ACC112 (cell line): ENCODE measurements around the gene TRAPPC11.

Experiments used
- H2AFZ ChIP-seq: fragments of 200-600 bp; sonication (generic); one replicate; pipeline ENCODE4 v1.6.0; 2017; ENCODE audit warnings: antibody characterized with exemption, low read length; ENCODE audit not compliant: unreplicated experiment
- H3K27ac ChIP-seq: fragments of 200-600 bp; sonication (generic); 2 replicates; pipeline ENCODE4 v1.5.1; 2014; ENCODE audit warnings: low read depth, mild to moderate bottlenecking, antibody characterized with exemption, low read length, moderate library complexity
- H3K27me3 ChIP-seq: fragments of 200-600 bp; sonication (generic); 2 replicates; pipeline ENCODE4 v1.6.1; 2014; ENCODE audit warnings: mild to moderate bottlenecking, antibody characterized with exemption, low read length, moderate library complexity, mixed read lengths; ENCODE audit not compliant: insufficient read depth
- H3K36me3 ChIP-seq: fragments of 200-600 bp; sonication (generic); 2 replicates; pipeline ENCODE4 v1.6.1; 2016; ENCODE audit warnings: mild to moderate bottlenecking, antibody characterized with exemption, low read length, moderate library complexity, mixed read lengths; ENCODE audit not compliant: insufficient read depth
- H3K4me1 ChIP-seq: fragments of 200-600 bp; sonication (generic); one replicate; pipeline ENCODE4 v1.6.1; 2016; ENCODE audit warnings: low read length, mixed read lengths; ENCODE audit not compliant: insufficient read depth, unreplicated experiment, control insufficient read depth
- H3K4me3 ChIP-seq: fragments of 200-600 bp; sonication (generic); 2 replicates; pipeline ENCODE4 v1.5.1; 2014; ENCODE audit warnings: mild to moderate bottlenecking, low read depth, low read length
- H3K79me2 ChIP-seq: fragments of 200-600 bp; sonication (generic); one replicate; pipeline ENCODE4 v1.6.0; 2016; ENCODE audit warnings: low read length; ENCODE audit not compliant: control insufficient read depth, unreplicated experiment, insufficient read depth

TRAPPC11 gene

DNA sequence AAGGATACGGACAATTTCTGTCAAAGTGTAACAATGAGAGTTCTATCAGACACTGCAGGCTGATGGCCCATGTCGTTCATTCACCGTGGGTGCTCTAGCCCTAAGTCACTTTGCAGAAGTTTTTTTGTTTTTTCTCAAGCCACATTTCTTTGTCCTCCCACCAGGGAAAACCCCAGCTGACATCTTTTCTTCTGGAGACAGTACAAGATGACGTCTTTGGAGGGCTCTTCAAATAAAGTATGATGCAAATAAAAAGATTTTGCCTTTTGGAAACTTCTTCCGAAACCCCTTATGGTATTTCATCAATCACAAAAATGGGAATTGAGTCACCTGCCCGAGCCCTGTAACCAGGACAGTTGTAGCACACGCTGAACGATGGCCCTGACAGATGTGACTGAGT, 73.2 kb downstream of the TRAPPC11 start:
- H3K4me1 ChIP-seq = no peaks in the 10 kb centered on the region
- H3K36me3 ChIP-seq = no peaks in the 10 kb centered on the region
- H3K79me2 ChIP-seq = no peaks in the 10 kb centered on the region
- H3K4me3 ChIP-seq = no peak overlapping the region
- H3K27ac ChIP-seq = no peak overlapping the region
- H2AFZ ChIP-seq = no peak overlapping the region
- peaks cover 6% of the 10 kb centered on the region for H3K27me3 ChIP-seq

DNA sequence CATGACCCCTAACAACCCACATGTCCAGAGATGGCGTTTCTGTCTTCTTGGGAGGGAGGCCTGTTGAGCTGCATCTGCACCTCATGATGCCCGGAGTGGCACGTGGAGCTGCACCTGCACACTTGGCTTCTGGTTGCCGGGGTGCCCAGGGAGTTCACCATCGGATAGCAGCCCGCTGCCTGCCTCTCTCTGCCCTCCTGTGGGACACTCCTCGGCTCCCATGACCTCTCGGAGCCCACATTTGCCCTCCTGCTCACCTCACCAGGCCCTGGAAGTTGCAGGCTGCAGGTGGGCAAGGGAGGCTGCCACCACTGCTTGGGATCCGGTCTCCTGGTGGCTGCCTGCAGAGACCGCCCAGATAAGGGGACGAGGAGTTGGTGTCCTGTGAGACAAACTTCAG, 74.1 kb downstream of the TRAPPC11 start:
- no peak overlapping the region for H3K27ac ChIP-seq
- no peak overlapping the region for H3K4me3 ChIP-seq
- H3K27me3 ChIP-seq = peaks cover 6% of the 10 kb centered on the region
- H3K79me2 ChIP-seq = no peaks in the 10 kb centered on the region
- no peaks in the 10 kb centered on the region for H3K36me3 ChIP-seq
- no peak overlapping the region for H2AFZ ChIP-seq
- H3K4me1 ChIP-seq = no peaks in the 10 kb centered on the region

DNA sequence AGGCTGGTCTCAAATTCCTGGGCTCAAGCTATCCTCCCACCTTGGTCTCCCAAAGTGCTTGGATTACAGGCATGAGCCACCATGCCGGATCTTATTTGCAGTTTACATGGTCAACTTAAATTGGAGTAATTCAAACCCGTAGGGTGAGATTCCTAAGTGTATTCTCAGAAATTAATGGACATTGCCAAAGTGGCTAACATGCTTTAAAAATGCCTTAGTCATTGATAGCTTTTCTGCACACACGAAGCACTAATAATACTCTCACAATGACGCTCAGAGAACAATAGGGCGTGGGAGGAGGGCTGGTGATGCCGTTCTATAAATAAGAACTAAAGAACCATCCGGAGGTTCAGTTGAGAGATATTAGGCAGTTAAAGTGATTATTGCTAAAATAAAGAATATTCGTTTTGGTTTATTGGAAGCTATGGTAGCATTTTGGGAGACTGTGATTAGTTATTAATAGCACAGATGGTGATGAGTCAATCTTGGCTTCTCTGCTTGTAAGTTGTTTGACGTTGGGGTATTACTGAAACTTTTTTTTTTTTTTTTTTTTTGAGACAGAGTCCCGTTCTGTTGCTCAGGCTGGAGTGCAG, 79.1 kb downstream of the TRAPPC11 start:
- peaks cover 3% of the 10 kb centered on the region; the same call in 1 of the 2 replicates for H3K27me3 ChIP-seq
- no peak overlapping the region for H2AFZ ChIP-seq
- no peak overlapping the region for H3K27ac ChIP-seq
- H3K36me3 ChIP-seq = no peaks in the 10 kb centered on the region
- H3K4me3 ChIP-seq = no peak overlapping the region
- no peaks in the 10 kb centered on the region for H3K79me2 ChIP-seq
- no peaks in the 10 kb centered on the region for H3K4me1 ChIP-seq

DNA sequence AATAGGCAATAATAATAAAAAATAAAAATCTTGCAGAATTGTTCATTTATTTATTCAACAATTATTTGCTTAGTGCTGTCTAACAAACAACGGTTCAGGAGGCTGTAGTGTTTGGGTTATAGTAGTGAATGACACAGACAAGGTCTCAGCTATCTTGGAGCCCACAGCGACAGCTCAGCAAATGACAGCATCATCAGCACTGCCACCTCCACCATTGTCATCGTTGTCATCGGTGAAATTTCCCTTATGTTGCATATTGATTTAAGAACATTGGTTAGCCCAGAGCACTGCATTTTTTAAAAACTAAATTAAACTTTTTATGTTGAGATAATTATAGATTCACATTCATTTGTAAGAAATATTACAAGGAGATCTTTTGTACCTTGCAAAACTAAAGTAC, 79.9 kb downstream of the TRAPPC11 start:
- Histone ChIP-seq H3K4me3 (no peak overlapping the region), H2AFZ (no peak overlapping the region), H3K36me3 (no peaks in the 10 kb centered on the region), H3K79me2 (no peaks in the 10 kb centered on the region), H3K27me3 (peaks cover 3% of the 10 kb centered on the region; the same call in 1 of the 2 replicates), H3K27ac (no peak overlapping the region), H3K4me1 (no peaks in the 10 kb centered on the region)

DNA sequence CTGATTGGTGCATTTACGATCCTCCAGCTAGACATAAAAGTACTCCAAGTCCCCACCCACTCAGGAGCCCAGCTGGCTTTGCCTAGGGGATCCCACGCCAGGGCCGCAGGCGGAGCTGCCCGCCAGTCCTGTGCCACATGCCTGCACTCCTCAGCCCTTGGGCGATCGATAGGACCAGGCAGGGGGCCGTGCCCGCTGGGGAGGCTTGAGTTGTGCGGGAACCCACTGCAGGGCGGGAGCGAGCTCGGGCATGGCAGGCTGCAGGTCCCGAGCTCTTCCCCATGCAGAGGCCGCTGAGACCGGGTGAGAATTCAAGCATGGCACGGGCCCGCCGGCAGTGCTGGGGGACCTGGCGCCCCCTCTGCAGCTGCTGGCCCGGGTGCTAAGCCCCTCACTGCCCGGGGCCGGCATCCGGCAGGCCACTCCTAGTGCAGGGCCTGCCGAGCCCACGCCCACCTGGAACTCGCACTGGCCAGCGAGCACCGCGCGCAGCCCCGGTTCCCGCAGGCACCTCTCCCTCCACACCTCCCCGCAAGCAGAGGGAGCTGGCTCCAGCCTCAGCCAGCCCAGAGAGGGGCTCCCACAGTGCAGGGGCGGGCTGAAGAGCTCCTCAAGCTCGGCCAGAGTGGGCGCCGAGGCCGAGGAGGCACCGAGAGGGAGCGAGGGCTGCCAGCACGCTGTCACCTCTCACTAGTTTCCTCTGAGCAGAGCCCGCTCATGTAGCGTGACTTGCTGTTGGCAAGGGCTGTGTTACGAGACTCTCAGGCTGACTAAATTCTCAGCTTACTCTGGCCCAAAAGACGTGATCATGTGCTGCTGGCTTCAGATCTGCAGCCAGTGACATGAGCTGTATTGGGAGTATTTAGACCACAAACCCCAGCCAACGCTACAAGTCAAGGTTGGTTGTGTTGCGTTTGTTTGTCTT, 87.5 kb downstream of the TRAPPC11 start:
- Histone ChIP-seq H3K27me3 (peaks cover 6% of the 10 kb centered on the region; the same call in 1 of the 2 replicates), H3K4me1 (no peaks in the 10 kb centered on the region), H3K4me3 (no peak overlapping the region), H3K36me3 (no peaks in the 10 kb centered on the region), H2AFZ (no peak overlapping the region), H3K79me2 (no peaks in the 10 kb centered on the region), H3K27ac (no peak overlapping the region)

DNA sequence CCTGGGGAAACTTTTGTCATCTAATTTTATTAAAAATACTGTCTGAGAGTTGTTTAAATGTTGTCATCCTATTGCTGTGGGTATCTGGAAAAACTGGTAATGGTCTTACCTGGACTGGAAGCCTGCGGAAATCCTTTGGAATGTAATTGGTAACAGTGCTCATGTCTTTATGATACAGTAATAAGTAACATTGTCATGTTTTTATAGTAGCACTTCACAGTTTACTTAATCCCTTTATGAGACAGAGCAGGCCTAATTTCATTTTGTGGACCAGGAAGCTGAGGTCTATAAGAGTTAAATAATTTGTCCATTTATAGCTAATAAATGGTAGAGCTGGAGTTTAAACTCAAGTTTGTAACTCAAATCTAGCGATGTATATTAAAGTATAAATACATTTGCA, 88.3 kb downstream of the TRAPPC11 start:
- no peaks in the 10 kb centered on the region for H3K36me3 ChIP-seq
- no peaks in the 10 kb centered on the region for H3K4me1 ChIP-seq
- no peak overlapping the region for H3K27ac ChIP-seq
- peaks cover 3% of the 10 kb centered on the region; the same call in 1 of the 2 replicates for H3K27me3 ChIP-seq
- H2AFZ ChIP-seq = no peak overlapping the region
- no peaks in the 10 kb centered on the region for H3K79me2 ChIP-seq
- H3K4me3 ChIP-seq = no peak overlapping the region

DNA sequence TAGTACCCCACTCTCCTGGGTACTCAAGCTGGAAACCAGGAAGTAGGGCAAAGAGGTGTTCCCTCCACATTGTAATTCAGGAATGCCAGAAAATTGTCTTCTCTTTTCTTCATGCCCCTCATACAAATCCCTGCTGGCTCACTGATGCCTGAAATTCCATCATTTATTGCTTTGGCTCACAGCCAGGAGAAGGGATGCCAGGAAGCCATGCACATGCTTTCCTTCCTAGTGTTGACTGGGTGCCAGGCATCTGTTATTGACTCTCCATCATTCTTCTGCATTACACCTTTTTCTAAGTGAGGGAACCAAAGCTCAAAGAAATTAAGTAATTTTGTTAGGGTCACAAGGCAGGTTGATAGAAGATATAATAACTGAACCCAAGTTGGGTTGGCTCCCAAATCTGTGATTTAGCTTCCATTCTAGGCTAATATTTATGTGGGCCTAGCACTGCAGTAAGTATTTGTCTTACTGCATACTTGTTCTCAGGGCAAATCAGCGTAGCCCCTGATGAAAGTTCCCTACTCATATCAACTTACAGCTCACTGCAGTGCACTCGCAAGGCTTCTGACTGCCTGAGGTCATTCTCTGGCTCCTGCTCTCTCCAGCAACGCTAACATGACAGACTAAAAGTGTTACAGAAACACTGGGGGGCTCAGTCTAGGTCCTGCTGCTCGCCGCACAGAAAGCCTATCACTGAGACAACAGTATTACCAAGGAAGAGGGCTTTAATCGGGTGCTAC, 89.0 kb downstream of the TRAPPC11 start:
- H3K36me3 ChIP-seq = no peaks in the 10 kb centered on the region
- no peak overlapping the region for H3K4me3 ChIP-seq
- H3K27me3 ChIP-seq = peaks cover 3% of the 10 kb centered on the region; the same call in 1 of the 2 replicates
- H3K4me1 ChIP-seq = no peaks in the 10 kb centered on the region
- no peak overlapping the region for H2AFZ ChIP-seq
- no peak overlapping the region for H3K27ac ChIP-seq
- no peaks in the 10 kb centered on the region for H3K79me2 ChIP-seq

DNA sequence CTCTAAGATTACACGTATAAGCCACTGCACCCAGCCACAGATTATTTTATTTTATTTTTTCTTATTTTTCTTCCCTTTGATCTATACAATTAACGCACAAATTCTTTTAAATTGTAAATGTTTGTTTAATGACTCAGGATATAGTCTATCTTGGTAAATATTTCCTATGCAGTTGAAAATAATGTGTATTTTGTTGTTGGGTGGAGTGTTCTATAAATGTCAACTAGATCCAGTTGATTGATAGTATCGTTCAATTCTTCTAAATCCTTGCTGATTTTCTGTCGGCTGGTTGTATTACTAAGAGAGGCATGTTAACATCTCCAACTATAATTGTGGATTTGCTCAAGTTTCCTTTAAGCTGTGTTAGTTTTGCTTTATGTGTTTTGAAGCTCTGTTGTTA, 92.0 kb downstream of the TRAPPC11 start:
- no peak overlapping the region for H3K4me3 ChIP-seq
- no peak overlapping the region for H2AFZ ChIP-seq
- H3K79me2 ChIP-seq = no peaks in the 10 kb centered on the region
- H3K27me3 ChIP-seq = peaks cover 3% of the 10 kb centered on the region; the same call in 1 of the 2 replicates
- H3K36me3 ChIP-seq = no peaks in the 10 kb centered on the region
- H3K4me1 ChIP-seq = no peaks in the 10 kb centered on the region
- H3K27ac ChIP-seq = no peak overlapping the region

DNA sequence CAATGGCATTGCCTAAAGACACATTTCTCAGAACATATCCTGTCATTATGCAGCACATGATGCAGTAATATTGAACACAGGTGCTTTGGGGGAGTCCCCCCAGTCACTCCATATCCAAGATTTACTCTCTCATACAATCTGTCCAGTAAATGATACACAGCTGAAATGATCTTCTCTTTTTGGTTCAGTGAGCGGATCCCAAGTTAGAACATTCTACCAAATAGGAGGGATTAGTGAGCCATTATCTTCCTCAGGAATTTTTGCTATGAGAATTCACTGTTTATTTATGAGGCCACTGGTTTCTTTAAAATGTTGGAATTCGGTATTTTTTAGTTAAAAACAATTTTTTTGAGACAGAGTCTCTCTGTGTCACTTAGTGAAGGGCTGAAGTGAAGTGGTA, 96.5 kb downstream of the TRAPPC11 start:
- H3K79me2 ChIP-seq = no peaks in the 10 kb centered on the region
- H2AFZ ChIP-seq = no peak overlapping the region
- no peaks in the 10 kb centered on the region for H3K4me1 ChIP-seq
- H3K27me3 ChIP-seq = peaks cover 8% of the 10 kb centered on the region
- no peak overlapping the region for H3K27ac ChIP-seq
- no peak overlapping the region for H3K4me3 ChIP-seq
- no peaks in the 10 kb centered on the region for H3K36me3 ChIP-seq

DNA sequence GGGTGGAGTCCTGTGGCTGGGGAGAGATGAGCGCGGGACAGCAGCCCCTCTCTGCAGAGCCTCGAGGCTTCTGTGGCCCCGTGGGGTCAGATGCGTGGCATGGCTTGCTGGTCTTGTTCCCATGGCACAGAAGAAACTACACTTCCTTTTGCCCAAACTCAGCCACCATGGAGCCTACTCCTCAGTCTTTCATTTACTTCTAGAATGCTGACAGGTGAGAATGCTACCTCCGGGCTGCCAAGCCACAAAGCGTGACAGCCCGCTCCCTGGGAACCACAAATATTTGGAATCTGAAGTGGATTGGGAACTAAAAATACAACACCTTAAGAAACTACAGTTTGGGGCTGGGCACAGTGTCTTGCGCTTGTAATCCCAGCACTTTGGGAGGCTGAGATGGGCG, 98.0 kb downstream of the TRAPPC11 start:
- Histone ChIP-seq H3K36me3 (no peaks in the 10 kb centered on the region), H3K4me1 (no peaks in the 10 kb centered on the region), H3K27ac (no peak overlapping the region), H3K79me2 (no peaks in the 10 kb centered on the region), H3K27me3 (peaks cover 15% of the 10 kb centered on the region), H3K4me3 (no peak overlapping the region), H2AFZ (no peak overlapping the region)
